SK-N-SH (cell line): ENCODE data around the gene MYO1B.

ENCODE experiments used
- CTCF ChIP-seq: fragments of 200-600 bp; sonication (generic); IDR thresholded peaks from 2 replicates; pipeline ENCODE4 v1.6.1; 2017; ENCODE audit warnings: antibody characterized with exemption, mild to moderate bottlenecking, moderate library complexity
- EZH2phosphoT487 ChIP-seq: fragments of 200-600 bp; sonication (generic); IDR thresholded peaks from 2 replicates; pipeline ENCODE4 v1.6.1; 2017; ENCODE audit warnings: low read depth, mixed run types, mild to moderate bottlenecking, antibody characterized with exemption, moderate library complexity, borderline replicate concordance
- FOXM1 ChIP-seq: IDR thresholded peaks from 2 replicates; pipeline ENCODE4 v1.4.0; 2012; ENCODE audit warnings: low read depth, mild to moderate bottlenecking
- MXI1 ChIP-seq: IDR thresholded peaks from 2 replicates; pipeline ENCODE4 v1.6.1; 2012; ENCODE audit warnings: mild to moderate bottlenecking, low read depth, low read length, improper control_type of control experiment
- NRF1 ChIP-seq: IDR thresholded peaks from 2 replicates; pipeline ENCODE4 v1.6.1; 2012; ENCODE audit warnings: low read depth, mild to moderate bottlenecking, low read length
- RAD21 ChIP-seq: IDR thresholded peaks from 2 replicates; pipeline ENCODE4 v1.6.1; 2012; ENCODE audit warnings: mild to moderate bottlenecking, low read length
- RFX5 ChIP-seq: IDR thresholded peaks from 2 replicates; pipeline ENCODE4 v1.6.1; 2012; ENCODE audit warnings: mild to moderate bottlenecking, improper control_type of control experiment, low read length
- SIN3A ChIP-seq: IDR thresholded peaks from 2 replicates; pipeline ENCODE4 v1.6.1; 2012; ENCODE audit warnings: low read depth, mild to moderate bottlenecking, low read length, moderate library complexity, borderline replicate concordance
- SMC3 ChIP-seq: IDR thresholded peaks from 2 replicates; pipeline ENCODE4 v1.6.1; 2012; ENCODE audit warnings: low read depth, low read length, improper control_type of control experiment
- TAF1 ChIP-seq: IDR thresholded peaks from 2 replicates; pipeline ENCODE4 v1.6.1; 2012; ENCODE audit warnings: low read depth, mild to moderate bottlenecking, low read length, moderate library complexity, borderline replicate concordance
- TEAD4 ChIP-seq: IDR thresholded peaks from 2 replicates; pipeline ENCODE4 v1.4.0; 2012; ENCODE audit warnings: mild to moderate bottlenecking, borderline replicate concordance; ENCODE audit not compliant: insufficient read depth
- YY1 ChIP-seq: IDR thresholded peaks from 2 replicates; pipeline ENCODE4 v1.4.0; 2012; ENCODE audit warnings: low read depth, mild to moderate bottlenecking
- TF ChIP-seq, protein P1 (sequence below): IDR thresholded peaks from 2 replicates; pipeline ENCODE4 v1.6.1; 2012; ENCODE audit warnings: mild to moderate bottlenecking, low read depth, low read length, moderate library complexity
- TF ChIP-seq, protein P2 (sequence below): fragments of 150-350 bp; IDR thresholded peaks from 2 replicates; pipeline ENCODE4 v1.6.1; 2017; ENCODE audit warnings: antibody characterized with exemption, low read length, low read depth, borderline replicate concordance

DNA sequence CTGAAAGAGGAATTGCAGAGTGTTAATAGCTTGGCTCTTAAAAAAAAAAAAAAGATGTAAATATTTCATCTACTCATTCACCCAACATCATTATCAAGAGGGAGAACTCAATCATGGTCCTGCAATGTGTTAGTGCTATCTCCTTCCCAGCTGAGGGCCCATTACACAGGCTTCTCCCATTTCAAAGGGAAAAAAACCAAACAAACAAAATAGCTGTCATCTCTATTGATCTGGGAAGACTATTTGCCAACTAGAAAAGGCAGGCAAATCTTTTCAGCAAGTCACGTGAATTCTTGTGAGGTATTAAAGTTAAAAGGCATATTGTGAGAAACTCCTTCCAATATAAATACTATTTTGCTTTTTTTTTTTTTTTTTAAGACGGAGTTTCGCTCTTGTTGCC lies 194.3 kb downstream of the MYO1B start:
- no peak for TF ChIP-seq SIN3A
- no peak for TF ChIP-seq RAD21
- no peak for TF ChIP-seq SMC3
- no peak for TF ChIP-seq RFX5
- no peak for TF ChIP-seq CTCF
- no peak for TF ChIP-seq TAF1
- TF ChIP-seq, protein P1, sequence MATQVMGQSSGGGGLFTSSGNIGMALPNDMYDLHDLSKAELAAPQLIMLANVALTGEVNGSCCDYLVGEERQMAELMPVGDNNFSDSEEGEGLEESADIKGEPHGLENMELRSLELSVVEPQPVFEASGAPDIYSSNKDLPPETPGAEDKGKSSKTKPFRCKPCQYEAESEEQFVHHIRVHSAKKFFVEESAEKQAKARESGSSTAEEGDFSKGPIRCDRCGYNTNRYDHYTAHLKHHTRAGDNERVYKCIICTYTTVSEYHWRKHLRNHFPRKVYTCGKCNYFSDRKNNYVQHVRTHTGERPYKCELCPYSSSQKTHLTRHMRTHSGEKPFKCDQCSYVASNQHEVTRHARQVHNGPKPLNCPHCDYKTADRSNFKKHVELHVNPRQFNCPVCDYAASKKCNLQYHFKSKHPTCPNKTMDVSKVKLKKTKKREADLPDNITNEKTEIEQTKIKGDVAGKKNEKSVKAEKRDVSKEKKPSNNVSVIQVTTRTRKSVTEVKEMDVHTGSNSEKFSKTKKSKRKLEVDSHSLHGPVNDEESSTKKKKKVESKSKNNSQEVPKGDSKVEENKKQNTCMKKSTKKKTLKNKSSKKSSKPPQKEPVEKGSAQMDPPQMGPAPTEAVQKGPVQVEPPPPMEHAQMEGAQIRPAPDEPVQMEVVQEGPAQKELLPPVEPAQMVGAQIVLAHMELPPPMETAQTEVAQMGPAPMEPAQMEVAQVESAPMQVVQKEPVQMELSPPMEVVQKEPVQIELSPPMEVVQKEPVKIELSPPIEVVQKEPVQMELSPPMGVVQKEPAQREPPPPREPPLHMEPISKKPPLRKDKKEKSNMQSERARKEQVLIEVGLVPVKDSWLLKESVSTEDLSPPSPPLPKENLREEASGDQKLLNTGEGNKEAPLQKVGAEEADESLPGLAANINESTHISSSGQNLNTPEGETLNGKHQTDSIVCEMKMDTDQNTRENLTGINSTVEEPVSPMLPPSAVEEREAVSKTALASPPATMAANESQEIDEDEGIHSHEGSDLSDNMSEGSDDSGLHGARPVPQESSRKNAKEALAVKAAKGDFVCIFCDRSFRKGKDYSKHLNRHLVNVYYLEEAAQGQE, result no peak
- TF ChIP-seq TEAD4, result no peak
- TF ChIP-seq YY1, result no peak
- no peak for TF ChIP-seq MXI1
- TF ChIP-seq FOXM1, result no peak
- TF ChIP-seq EZH2phosphoT487, result no peak
- no peak for TF ChIP-seq NRF1
- TF ChIP-seq, protein P2, sequence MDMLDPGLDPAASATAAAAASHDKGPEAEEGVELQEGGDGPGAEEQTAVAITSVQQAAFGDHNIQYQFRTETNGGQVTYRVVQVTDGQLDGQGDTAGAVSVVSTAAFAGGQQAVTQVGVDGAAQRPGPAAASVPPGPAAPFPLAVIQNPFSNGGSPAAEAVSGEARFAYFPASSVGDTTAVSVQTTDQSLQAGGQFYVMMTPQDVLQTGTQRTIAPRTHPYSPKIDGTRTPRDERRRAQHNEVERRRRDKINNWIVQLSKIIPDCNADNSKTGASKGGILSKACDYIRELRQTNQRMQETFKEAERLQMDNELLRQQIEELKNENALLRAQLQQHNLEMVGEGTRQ, result no peak
